DND-41 (cell line): ENCODE measurements around the gene SIAE.

Source experiments
- EZH2 ChIP-seq: IDR thresholded peaks from 3 replicates; pipeline ENCODE4 v1.6.1; 2012; ENCODE audit warnings: borderline replicate concordance, low read depth, mild to moderate bottlenecking, moderate library complexity, low read length, inconsistent platforms; ENCODE audit not compliant: severe bottlenecking
- TF ChIP-seq, protein P1 (sequence below): IDR thresholded peaks from 2 replicates; pipeline ENCODE4 v1.5.1; 2012; ENCODE audit warnings: borderline replicate concordance, low read length, moderate library complexity, mild to moderate bottlenecking; ENCODE audit not compliant: poor library complexity, severe bottlenecking; ENCODE audit errors: extremely low read depth

- TF ChIP-seq, protein P1, sequence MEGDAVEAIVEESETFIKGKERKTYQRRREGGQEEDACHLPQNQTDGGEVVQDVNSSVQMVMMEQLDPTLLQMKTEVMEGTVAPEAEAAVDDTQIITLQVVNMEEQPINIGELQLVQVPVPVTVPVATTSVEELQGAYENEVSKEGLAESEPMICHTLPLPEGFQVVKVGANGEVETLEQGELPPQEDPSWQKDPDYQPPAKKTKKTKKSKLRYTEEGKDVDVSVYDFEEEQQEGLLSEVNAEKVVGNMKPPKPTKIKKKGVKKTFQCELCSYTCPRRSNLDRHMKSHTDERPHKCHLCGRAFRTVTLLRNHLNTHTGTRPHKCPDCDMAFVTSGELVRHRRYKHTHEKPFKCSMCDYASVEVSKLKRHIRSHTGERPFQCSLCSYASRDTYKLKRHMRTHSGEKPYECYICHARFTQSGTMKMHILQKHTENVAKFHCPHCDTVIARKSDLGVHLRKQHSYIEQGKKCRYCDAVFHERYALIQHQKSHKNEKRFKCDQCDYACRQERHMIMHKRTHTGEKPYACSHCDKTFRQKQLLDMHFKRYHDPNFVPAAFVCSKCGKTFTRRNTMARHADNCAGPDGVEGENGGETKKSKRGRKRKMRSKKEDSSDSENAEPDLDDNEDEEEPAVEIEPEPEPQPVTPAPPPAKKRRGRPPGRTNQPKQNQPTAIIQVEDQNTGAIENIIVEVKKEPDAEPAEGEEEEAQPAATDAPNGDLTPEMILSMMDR = no peak
- TF ChIP-seq EZH2 = no peak
Measured at GRCh38 chr11:124681421-124681820, 7.9 kb upstream of the SIAE start.
